ENCODE measurements around the gene GTF3C5.

The GTF3C5 gene

DNA sequence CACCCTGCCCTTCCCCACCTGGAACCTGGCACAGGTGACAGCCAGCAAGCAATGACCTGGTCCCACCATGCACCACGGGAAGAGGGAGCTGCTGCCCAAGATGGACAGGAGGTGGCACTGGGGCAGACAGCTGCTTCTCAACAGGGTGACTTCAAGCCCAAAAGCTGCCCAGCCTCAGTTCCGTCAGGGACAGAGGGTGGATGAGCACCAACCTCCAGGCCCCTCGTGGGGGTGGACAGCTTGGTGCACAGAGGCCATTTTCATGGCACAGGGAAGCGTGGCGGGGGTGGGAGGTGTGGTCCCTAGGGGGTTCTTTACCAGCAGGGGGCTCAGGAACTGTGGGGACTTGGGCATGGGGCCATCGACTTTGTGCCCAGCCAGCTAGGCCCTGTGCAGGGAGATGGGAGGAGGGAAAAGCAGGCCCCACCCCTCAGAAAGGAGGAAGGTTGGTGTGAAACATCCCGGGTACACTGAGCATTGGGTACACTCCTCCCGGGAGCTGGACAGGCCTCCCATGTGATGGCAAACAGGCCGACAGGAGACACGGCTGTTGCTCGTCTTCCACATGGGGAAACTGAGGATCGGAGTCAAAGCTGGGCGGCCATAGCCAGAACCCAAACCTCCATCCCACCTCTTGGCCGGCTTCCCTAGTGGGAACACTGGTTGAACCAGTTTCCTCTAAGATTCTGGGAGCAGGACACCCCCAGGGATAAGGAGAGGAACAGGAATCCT, 32.9 kb downstream of the GTF3C5 start:
- no peak overlapping the region for H3K4me3 ChIP-seq (ENCODE audit: low read depth, low read length)
- TF ChIP-seq POLR2A (IDR thresholded peaks at IDR 0.05; ENCODE audit: extremely low read depth, insufficient read length) (no peak), MYC (IDR thresholded peaks at IDR 0.05; ENCODE audit: low read depth, low read length) (no peak)
- TF ChIP-seq, protein P1, sequence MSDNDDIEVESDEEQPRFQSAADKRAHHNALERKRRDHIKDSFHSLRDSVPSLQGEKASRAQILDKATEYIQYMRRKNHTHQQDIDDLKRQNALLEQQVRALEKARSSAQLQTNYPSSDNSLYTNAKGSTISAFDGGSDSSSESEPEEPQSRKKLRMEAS (IDR thresholded peaks at IDR 0.05; ENCODE audit: low read depth, low read length) = no peak
- TF ChIP-seq, protein P2, sequence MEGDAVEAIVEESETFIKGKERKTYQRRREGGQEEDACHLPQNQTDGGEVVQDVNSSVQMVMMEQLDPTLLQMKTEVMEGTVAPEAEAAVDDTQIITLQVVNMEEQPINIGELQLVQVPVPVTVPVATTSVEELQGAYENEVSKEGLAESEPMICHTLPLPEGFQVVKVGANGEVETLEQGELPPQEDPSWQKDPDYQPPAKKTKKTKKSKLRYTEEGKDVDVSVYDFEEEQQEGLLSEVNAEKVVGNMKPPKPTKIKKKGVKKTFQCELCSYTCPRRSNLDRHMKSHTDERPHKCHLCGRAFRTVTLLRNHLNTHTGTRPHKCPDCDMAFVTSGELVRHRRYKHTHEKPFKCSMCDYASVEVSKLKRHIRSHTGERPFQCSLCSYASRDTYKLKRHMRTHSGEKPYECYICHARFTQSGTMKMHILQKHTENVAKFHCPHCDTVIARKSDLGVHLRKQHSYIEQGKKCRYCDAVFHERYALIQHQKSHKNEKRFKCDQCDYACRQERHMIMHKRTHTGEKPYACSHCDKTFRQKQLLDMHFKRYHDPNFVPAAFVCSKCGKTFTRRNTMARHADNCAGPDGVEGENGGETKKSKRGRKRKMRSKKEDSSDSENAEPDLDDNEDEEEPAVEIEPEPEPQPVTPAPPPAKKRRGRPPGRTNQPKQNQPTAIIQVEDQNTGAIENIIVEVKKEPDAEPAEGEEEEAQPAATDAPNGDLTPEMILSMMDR (IDR thresholded peaks at IDR 0.05; ENCODE audit: low read depth, low read length) = no peak
- DNase-seq (ENCODE audit: low read depth) = no peak

DNA sequence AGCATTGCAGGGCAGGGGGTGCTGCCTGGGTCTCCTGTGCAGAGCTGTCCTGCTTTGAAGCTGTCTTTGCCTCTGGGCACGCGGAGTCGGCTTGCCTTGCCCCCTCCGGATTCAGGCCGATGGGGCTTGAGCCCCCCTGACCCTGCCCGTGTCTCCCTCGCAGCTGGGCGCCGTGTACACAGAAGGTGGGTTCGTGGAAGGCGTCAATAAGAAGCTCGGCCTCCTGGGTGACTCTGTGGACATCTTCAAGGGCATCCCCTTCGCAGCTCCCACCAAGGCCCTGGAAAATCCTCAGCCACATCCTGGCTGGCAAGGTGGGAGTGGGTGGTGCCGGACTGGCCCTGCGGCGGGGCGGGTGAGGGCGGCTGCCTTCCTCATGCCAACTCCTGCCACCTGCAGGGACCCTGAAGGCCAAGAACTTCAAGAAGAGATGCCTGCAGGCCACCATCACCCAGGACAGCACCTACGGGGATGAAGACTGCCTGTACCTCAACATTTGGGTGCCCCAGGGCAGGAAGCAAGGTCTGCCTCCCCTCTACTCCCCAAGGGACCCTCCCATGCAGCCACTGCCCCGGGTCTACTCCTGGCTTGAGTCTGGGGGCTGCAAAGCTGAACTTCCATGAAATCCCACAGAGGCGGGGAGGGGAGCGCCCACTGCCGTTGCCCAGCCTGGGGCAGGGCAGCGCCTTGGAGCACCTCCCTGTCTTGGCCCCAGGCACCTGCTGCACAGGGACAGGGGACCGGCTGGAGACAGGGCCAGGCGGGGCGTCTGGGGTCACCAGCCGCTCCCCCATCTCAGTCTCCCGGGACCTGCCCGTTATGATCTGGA, 33.7 kb downstream of the GTF3C5 start:
- TF ChIP-seq, protein P2 (IDR thresholded peaks at IDR 0.05; ENCODE audit: low read depth, low read length) = no peak
- TF ChIP-seq POLR2A (IDR thresholded peaks at IDR 0.05; ENCODE audit: extremely low read depth, insufficient read length) (no peak), MYC (IDR thresholded peaks at IDR 0.05; ENCODE audit: low read depth, low read length) (no peak)
- TF ChIP-seq, protein P1 (IDR thresholded peaks at IDR 0.05; ENCODE audit: low read depth, low read length) = no peak
- DNase-seq (ENCODE audit: low read depth) = no peak
- H3K4me3 ChIP-seq (ENCODE audit: low read depth, low read length) = no peak overlapping the region

DNA sequence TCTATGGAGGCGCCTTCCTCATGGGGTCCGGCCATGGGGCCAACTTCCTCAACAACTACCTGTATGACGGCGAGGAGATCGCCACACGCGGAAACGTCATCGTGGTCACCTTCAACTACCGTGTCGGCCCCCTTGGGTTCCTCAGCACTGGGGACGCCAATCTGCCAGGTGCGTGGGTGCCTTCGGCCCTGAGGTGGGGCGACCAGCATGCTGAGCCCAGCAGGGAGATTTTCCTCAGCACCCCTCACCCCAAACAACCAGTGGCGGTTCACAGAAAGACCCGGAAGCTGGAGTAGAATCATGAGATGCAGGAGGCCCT, 34.2 kb downstream of the GTF3C5 start:
- no peak for DNase-seq (ENCODE audit: low read depth)
- TF ChIP-seq MYC (IDR thresholded peaks at IDR 0.05; ENCODE audit: low read depth, low read length) (no peak), POLR2A (IDR thresholded peaks at IDR 0.05; ENCODE audit: extremely low read depth, insufficient read length) (no peak)
- TF ChIP-seq, protein P1 (IDR thresholded peaks at IDR 0.05; ENCODE audit: low read depth, low read length) = no peak
- TF ChIP-seq, protein P2 (IDR thresholded peaks at IDR 0.05; ENCODE audit: low read depth, low read length) = no peak
- H3K4me3 ChIP-seq (ENCODE audit: low read depth, low read length) = no peak overlapping the region

DNA sequence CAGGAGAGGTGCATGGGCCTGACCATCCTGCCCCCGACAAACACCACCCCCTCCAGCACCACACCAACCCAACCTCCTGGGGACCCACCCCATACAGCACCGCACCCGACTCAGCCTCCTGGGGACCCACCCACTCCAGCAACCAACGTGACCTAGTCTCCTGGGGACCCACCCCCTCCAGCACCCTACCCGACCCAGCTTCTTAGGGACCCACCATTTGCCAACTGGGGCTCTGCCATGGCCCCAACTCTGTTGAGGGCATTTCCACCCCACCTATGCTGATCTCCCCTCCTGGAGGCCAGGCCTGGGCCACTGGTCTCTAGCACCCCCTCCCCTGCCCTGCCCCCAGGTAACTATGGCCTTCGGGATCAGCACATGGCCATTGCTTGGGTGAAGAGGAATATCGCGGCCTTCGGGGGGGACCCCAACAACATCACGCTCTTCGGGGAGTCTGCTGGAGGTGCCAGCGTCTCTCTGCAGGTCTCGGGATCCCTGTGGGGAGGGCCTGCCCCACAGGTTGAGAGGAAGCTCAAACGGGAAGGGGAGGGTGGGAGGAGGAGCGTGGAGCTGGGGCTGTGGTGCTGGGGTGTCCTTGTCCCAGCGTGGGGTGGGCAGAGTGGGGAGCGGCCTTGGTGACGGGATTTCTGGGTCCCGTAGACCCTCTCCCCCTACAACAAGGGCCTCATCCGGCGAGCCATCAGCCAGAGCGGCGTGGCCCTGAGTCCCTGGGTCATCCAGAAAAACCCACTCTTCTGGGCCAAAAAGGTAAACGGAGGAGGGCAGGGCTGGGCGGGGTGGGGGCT, 35.6 kb downstream of the GTF3C5 start:
- no peak overlapping the region for H3K4me3 ChIP-seq (ENCODE audit: low read depth, low read length)
- TF ChIP-seq MYC (IDR thresholded peaks at IDR 0.05; ENCODE audit: low read depth, low read length) (no peak), POLR2A (IDR thresholded peaks at IDR 0.05; ENCODE audit: extremely low read depth, insufficient read length) (no peak)
- TF ChIP-seq, protein P2 (IDR thresholded peaks at IDR 0.05; ENCODE audit: low read depth, low read length) = no peak
- TF ChIP-seq, protein P1 (IDR thresholded peaks at IDR 0.05; ENCODE audit: low read depth, low read length) = no peak
- no peak for DNase-seq (ENCODE audit: low read depth)

GRCh38 chr9:133067006-133067405, 36.2 kb downstream of the GTF3C5 start:
- no peak for TF ChIP-seq POLR2A (IDR thresholded peaks at IDR 0.05; ENCODE audit: extremely low read depth, insufficient read length)
- TF ChIP-seq, protein P1 (IDR thresholded peaks at IDR 0.05; ENCODE audit: low read depth, low read length) = no peak
- no peak for TF ChIP-seq MYC (IDR thresholded peaks at IDR 0.05; ENCODE audit: low read depth, low read length)
- TF ChIP-seq, protein P2 (IDR thresholded peaks at IDR 0.05; ENCODE audit: low read depth, low read length) = no peak
- no peak overlapping the region for H3K4me3 ChIP-seq (ENCODE audit: low read depth, low read length)
- DNase-seq (ENCODE audit: low read depth) = no peak
